T-helper 1 cell treated with Interleukin-12 subunit alpha and Interleukin-12 subunit beta and Interleukin-4 antibody, amounts not matched to agents 30 ng/mL and 1 ng/mL, for 36 hours (primary cell): Measurements from ENCODE around the gene KCNMB4. TPM values are rescaled to one million over a fixed set of nuclear protein-coding genes. Genes with fewer than 3 reads are reported as not detected.
"Not testable (repeated sequence)": the region's sequence is repeated elsewhere in the genome, so short reads cannot be mapped to it uniquely, and the experiment has no call there.

Experiments
- intact Hi-C: fragments of 100-400 bp; cut with micrococcal nuclease; formaldehyde crosslinking; loops from one replicate; pipeline ENCODE4 v1.15.1; 2024
- total RNA-seq: library from RNA; stranded (reverse); gene quantifications from 2 replicates; pipeline ENCODE4 v1.2.3, GENCODE V29; 2022

The KCNMB4 gene
- total RNA-seq, 1 donor from 2014 or later = 0.15 TPM

GRCh38 chr12:70367258-70368141 is 1.4 kb downstream of the KCNMB4 start:
- intact Hi-C loops = loop anchor here (2.0 to 10.0 kb wide), 7 partner anchors 63 to 1295 kb away; partner anchors contain the start of genes THAP2 and ZFC3H1

GRCh38 chr12:70372881-70373280 is 6.8 kb downstream of the KCNMB4 start:
- intact Hi-C loops = no loop called here

DNA sequence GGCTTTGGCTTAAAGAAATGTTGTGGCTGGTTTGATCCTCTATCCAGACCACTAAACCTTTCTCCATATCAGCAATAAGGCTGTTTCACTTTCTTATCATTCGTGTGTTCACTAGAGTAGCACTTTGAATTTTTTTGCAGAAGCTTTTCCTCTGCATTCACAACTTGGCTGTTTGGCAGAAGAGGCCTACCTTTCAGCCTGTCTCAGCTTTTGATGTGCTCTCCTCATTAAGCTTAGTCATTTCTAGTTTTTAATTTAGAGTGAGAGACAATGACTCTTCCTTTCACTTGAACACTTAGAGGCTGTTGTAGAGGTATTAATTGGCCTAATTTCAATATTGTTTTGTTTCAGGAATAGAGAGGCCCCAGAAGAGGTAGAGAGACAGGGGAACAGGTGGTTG is 13.8 kb downstream of the KCNMB4 start:
- intact Hi-C loops = no loop called here

- intact Hi-C loops = no loop called here
These were observed 17.4 kb downstream of the KCNMB4 start for GRCh38 chr12:70383484-70383883.

DNA sequence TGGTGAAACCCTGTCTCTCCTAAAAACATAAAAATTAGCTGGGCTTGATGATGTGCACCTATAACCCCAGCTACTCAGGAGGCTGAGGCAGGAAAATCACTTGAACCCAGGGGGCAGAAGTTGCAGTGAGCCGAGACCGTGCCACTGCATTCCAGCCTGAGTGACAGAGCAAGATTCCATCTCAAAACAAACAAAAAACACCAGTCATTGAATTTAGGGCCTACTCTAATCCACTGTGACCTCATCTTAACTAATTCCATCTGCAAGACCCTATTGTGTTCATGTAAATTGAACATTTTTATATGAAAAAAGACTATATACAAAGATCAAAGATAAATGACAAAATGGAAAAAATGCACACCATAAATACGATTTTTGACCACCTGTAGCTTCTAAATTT is 17.8 kb downstream of the KCNMB4 start:
- intact Hi-C loops = no loop called here

- intact Hi-C loops = no loop called here
These were observed 20.7 kb downstream of the KCNMB4 start for GRCh38 chr12:70386771-70387170.

GRCh38 chr12:70389678-70390077 is 23.6 kb downstream of the KCNMB4 start:
- intact Hi-C loops = no loop called here

DNA sequence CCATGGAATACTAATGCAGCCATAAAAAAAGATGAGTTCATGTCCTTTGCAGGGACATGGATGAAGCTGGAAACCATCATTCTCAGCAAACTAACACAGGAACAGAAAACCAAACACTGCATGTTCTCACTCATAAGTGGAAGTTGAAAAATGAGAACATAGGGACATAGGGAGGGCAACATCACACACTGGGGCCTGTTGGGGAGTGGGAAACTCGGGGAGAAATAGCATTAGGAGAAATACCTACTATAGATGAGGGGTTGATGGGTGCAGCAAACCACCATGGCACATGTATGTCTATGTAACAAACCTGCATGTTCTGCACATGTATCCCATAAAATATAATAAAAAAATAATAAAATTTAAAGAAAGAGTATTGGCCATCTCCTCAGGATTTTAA is 26.5 kb downstream of the KCNMB4 start:
- intact Hi-C loops = not testable (repeated sequence)

DNA sequence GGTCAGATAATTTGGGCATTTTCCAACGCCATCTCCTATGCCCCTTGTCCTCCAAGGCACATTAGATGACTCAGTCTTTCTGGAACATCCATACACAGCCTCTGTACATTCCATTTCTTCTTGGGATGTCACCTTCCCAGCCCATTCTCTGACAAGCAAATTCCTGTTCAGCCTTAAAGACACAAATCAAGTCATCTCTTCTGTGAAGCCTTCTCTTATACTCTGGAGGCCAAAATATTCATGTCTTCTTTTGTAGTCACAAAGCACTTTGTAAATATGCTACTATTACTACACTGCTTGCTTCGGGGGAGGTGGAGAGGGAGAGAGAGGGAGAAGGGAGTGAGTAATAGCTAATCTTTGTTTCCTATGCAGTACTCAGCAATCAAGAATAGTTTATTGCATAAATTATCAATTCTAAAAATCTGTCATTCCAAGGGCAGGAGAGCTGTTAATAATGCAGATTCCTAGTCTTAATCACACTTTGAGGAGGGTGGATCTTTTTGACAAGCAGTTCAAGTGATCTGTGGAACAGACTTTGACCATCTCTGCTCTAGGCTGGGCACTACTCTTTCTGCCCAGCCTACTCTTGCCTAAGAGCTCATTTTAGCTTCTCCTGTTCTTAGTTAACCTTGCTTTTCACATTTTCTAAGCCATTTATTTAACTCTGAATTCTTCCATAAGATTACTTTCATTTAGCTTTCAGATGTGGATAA is 27.9 kb downstream of the KCNMB4 start:
- intact Hi-C loops = no loop called here

GRCh38 chr12:70398002-70398401 is 31.9 kb downstream of the KCNMB4 start:
- intact Hi-C loops = no loop called here

DNA sequence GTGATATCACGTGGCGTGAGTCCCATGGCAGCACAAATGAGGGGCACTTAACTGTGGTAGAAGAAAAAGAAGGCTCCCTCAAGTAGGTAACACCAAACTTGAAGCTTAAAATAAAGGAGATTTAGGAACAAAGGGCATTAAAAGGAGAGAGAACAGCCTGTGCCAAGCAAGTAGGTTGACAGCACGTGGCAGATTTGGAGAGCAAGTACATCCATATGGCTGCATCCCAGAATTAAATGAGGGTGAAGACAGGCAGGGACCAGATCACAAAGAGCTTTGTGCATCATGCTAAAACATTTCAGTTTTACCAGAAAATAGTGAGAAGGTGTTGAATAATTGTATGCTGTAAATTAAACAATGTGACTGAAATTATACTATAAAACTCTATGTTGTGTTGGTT is 32.8 kb downstream of the KCNMB4 start:
- intact Hi-C loops = no loop called here

GRCh38 chr12:70399311-70399710 is 33.2 kb downstream of the KCNMB4 start:
- intact Hi-C loops = no loop called here

GRCh38 chr12:70400124-70400523 is 34.0 kb downstream of the KCNMB4 start:
- intact Hi-C loops = no loop called here

GRCh38 chr12:70402597-70402996 is 36.5 kb downstream of the KCNMB4 start:
- intact Hi-C loops = no loop called here

- intact Hi-C loops = no loop called here
These were observed 37.7 kb downstream of the KCNMB4 start for GRCh38 chr12:70403826-70404225.

DNA sequence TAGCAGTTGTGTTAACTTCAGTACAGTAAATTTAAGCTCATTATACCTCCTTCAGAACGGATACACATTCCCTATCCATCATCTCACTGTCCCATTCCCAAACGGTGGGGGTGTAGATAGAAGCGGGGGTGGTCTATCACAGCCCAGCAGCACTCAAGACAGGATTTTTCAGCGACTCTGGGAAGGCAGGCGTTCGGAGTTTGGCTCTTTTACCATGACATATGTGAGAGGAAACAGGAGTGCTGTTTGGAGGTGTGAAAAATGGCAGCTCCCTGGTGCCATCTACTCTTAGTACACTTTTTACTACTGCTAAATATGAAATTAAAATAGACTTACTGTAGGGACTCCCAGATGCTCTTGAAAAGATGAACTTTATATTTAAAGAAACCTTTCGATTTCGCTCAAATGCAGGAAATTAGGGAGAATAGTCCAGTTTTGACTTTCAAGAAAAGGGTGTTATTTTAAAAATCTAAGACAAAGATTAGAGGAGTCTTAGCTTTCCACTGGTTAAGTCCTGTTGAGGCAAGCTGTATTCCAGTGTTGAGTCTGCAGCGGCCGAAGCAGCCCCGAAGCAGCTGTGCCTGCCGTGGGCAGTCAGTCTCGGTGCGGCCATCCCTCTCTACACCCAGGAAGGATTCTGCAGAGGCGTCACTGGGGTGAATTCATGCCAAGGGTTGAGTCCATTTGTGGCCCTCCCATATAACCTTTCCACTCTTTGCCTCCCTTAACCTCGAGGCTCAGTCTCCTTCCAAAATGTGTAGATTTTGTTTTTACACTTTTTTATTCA is 42.1 kb downstream of the KCNMB4 start:
- intact Hi-C loops = no loop called here

GRCh38 chr12:70415987-70416386 is 49.9 kb downstream of the KCNMB4 start:
- intact Hi-C loops = no loop called here

- intact Hi-C loops = no loop called here
These were observed 51.0 kb downstream of the KCNMB4 start for GRCh38 chr12:70417121-70417520.

- intact Hi-C loops = no loop called here
These were observed 52.0 kb downstream of the KCNMB4 start for GRCh38 chr12:70418101-70418500.

GRCh38 chr12:70422631-70423030 is 56.5 kb downstream of the KCNMB4 start:
- intact Hi-C loops = no loop called here

DNA sequence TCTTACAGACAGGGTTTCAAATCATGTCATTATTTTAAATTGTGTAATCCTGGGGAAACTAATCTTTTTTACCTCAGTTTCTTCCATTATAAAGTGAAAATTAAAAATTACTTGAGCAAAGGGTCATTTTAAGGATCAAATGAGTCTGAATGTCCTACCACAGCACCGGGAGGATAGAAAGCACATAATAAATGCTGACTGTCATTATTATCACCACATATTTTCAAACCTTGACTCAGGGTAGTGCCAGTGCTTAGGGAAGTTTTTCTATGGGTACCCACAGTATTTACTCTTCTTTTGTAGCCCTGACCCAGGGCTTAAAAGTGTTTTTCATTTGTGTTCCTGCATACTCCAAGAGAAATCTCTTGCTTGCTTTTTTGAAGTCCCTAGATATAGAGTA is 60.5 kb downstream of the KCNMB4 start:
- intact Hi-C loops = no loop called here

GRCh38 chr12:70427611-70428010 is 61.5 kb downstream of the KCNMB4 start:
- intact Hi-C loops = no loop called here
